GM10847 (cell line): Measurements from ENCODE around the gene OTOGL.

Source experiments
- POLR2A ChIP-seq: IDR thresholded peaks from 2 replicates; pipeline ENCODE4 v1.6.1; 2011; ENCODE audit not compliant: insufficient read length; ENCODE audit errors: extremely low read depth

OTOGL gene

DNA sequence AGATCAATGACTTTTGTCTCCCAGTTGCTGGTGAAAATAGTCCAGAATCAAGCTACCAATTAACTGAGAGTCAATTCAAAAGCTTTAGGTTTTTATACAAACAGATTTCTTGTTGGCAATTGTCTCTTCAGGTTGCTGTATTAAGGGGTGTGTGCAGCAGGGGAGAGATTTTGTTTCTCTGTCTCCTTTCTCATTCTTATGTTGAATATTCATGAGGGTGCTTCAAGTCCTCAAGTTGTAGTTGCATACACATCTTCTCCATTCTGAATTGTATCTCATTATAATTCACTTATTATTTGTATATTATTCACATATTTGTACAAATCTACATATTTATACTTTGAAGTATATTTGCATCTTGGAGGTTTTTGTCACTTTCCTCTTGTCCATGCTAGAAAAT is 218.0 kb downstream of the OTOGL start:
- no peak for TF ChIP-seq POLR2A

DNA sequence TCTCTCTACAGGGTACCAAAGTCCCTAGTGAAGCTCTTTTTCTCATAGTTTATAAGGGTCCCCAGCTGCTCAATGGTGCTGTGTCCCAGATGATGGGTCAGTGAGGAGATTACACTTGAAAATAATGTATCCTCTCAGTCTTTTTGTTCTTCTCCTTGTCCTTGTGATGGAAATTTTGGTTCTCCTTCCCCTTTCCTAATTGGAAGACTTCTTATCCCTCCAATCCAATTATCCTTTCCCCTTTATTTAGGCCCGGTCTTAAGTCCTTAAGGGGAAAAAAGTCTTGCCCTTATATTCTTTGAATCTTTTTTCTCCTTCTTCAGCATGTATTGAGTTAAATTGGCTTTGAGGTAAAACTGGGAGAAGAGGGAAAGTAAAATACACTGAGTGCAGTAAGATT is 218.6 kb downstream of the OTOGL start:
- no peak for TF ChIP-seq POLR2A

DNA sequence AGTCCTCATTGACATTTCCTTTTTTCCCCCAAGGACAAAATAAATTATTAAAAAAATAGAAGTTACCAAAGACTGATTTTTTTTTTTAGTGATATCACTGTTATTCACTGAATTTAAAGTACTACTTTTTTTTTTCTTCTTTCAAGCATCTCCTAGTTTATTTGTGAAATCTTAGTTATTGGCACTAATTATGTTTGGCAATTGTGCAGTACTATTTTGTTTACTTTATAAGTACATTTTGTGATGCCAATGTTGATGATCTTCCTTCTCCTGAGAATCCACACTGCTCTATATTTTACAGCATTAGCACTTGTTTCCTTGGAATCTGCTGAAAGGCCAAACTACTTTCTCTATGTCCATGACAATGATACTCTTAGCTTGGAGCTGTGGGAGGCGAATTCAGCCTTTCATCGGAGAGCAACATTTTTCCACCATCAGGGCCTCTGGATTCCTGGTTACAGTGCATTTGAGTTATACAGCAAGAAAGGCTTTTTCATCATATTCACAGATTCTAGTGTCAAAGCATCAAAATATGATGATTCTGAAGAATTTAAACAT is 220.9 kb downstream of the OTOGL start:
- no peak for TF ChIP-seq POLR2A

DNA sequence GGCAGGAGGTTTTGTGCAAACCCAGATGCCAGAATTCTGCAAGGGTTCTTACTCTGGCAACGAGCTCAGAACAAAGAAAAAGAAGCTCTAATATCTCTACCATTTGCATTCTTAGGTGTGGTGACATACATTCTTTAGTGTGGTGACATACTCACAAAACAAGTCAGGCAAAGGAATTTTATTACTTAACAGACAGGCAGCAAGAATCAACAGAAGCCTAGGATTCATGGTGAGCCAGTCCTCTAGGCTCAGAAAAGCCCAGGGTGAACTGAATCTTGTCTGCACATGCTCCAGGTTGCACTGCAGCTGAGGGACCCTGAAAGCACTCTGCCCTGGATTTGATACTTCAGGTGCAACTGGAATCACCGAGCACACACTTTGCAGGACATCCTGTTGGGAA is 222.3 kb downstream of the OTOGL start:
- TF ChIP-seq POLR2A = no peak

DNA sequence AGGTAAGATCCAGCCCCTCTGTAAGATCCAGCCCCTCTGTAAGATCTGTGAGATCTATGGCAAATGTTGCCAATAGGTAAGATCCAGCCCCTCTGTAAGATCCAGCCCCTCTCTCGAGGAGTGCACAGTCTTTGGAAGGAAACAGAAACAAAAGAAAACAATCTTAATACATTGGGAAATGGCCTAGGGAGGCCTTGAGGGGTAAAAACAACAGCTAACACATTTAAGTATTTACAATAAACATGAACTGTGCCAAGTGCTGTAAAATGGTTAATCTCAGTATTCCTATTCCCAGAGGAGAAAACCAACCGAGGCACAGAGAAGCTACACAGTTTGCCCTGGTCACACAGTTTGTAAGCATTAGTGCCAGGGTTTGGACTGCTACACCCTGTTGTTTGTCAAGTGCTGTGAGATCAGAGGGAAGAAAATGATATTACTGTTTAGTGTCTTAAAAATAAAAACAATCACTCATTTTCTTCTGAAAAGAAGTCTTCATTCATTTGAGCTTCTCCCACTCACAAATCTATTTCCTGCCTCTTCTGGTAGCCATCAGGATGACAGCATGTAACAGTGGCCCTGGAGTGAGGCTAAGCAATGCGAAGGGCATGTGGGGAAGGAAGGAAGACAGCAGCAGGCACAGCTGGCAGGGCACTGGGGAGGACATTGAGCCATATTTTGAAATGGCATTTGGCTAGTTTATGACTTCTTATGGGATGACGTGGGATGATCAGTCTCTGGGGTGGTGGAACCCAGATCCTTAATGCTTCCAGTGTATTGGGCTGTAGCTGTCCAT is 226.0 kb downstream of the OTOGL start:
- no peak for TF ChIP-seq POLR2A

DNA sequence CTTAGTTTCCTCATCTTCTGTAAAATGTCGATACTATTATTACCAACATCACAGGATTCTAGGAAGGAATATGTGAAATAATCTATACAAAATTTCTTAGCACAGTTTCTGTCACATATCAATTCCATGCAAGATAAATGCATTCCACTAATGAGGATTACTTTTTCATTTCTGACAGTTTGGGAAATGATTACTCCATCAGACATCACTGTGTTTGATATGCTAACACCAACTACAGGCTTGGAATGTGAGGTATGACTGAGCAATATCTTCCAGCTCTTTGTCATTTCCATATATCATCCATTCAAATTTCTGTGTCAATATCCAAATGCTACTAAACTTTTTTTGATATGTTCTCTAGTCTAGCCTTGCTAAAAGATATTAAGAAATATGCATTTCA is 233.5 kb downstream of the OTOGL start:
- TF ChIP-seq POLR2A = no peak

DNA sequence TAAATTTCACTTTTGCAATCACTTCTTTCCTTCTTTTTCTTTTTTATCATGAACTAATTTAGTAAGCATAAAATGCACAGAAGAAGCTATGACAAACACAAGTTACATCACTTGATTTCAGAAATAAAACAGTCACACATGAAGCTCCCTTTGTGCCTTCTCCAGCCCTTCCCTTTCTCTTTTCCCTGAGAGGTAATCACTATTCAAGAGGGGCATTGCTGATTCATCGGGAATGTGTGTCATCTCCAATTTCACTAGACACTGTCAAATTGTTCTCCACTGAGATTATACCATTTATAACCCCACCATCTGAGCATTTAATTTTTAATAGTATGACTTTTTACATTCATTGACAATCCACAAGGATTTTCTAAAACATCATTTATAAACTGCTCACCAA is 253.1 kb downstream of the OTOGL start:
- TF ChIP-seq POLR2A = no peak

DNA sequence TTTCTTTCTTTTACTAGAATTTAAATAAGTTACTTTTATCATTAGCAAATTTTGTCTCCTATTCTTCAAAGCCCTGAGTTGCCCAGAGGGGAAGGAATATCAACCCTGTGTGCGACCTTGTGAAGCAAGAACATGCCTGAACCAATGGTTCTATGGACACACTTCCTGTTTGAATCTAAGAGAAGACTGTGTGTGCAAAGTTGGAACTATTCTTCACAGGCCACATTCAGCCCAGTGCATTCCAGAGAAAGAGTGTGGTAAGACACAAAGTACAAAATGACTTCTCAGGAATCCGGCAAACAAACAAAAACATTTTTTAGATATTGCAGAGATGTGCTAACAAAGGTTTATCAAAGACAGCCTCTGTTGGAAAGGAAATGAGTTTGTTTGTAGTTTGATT is 253.9 kb downstream of the OTOGL start:
- TF ChIP-seq POLR2A = no peak

DNA sequence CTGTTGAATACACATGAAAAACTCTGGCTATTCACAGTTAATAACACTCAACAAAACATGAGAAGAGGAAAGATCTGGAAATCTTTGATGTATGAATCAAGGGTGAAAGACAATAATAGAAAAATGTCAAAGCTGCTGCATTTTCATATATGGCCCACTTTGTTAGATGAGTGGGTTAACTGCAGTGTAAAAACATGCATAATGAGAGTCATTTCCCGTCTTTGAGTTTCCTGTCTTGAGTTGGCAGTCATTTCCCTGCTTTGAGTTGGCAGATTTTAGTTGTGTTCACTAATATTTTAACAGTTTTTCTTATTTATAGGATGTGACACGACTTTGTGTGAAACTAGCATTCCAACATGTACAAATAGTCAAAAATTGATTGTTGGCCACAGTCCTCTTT is 256.8 kb downstream of the OTOGL start:
- TF ChIP-seq POLR2A = no peak

DNA sequence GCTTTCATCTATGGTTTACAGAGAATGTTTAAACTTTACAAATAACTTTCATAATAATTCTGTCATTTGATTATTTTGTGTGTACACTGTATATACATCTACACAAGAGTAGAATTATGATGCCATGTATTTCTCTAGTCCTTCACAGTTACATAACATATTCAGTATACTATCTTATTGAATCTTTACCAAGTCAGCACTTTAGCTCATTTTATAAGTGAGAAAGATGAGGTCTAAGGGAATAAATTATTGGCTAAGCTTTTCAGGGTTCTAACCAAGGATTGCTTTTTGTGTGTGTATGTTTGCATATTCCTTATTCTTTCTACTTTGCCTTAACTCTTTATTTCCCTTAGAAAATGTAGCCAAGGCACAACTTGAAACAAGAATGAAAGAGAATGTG is 260.4 kb downstream of the OTOGL start:
- TF ChIP-seq POLR2A = no peak

DNA sequence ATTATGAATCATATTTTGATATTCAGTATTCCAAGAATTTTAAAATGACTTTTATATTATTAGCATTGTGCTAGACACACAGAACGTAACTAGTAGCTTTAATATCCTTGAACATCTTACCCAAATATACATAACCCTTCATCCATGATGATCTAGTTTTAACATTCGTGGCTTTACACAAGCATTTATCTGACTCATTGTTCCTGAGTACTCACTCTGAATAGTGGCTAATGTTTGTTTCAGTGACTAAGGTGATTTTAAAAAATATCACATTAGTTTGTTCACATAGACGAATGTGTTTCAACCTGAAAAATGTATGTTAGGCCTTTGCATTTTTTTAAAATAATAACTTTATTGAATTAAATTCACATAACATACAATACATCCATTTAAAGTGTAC is 264.7 kb downstream of the OTOGL start:
- TF ChIP-seq POLR2A = no peak

DNA sequence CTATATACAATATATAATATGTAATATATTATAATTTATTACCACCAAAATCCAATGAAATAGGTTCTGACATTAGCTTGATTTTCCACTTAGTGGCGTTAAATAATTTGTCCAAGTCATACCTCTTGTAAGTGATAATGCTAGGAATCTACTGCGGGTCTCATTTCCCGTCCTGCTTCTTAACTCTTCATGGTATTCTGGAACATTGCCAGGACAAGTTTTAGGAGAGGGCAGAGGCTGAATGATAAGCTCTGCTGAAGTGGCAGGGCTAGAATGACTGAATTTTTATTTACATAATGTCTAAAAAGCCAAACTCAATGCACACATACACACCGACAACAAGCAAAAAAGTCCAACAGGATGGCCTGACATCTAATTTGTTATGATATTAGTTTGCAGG is 274.3 kb downstream of the OTOGL start:
- TF ChIP-seq POLR2A = no peak

DNA sequence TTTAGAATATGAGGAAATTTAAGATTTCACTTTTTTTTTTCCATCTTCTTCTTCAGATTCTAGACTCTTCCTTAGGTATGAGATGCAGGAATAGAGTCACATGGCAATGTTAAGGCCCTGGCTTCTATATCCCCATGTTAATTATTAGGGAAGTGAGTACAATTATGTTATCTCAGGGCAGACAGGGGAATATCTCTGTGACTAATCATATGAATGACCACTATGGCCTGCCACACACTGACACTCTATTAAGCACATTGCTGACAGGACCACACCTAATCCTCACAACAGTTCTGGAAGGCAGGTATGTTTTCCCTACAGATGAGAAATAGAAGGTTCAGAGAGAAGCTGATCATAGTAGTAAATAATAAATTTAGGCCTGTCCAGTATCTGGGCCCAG is 275.3 kb downstream of the OTOGL start:
- TF ChIP-seq POLR2A = no peak

DNA sequence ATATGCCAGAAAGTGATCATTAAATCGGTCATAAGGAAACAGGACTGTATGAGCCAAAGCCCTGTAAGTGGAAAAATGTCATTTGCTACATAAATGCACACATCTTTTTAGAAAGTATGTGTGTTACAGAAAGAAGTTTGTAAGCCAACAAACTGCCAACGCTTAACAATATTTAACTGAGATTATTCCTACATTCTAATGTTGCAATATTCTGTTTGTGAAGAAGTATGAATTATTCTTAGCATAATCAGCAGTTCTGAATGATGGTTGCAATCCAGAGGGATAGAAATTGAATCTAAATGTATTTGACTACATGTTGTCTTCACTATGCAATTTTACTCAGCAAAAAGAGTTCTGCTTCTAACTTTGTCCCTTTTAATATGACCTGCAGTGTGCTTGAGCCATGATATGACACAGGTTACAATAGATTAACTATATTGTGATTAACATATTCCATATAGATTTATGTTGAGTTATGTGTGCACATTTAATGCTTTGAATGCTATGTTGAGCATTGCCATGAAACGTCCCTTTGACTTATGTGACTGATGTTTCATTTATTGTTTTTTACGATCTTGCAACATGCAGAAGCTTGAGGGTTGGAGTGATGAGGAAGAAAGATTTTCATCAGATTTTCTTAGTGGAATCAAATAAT is 277.9 kb downstream of the OTOGL start:
- no peak for TF ChIP-seq POLR2A

DNA sequence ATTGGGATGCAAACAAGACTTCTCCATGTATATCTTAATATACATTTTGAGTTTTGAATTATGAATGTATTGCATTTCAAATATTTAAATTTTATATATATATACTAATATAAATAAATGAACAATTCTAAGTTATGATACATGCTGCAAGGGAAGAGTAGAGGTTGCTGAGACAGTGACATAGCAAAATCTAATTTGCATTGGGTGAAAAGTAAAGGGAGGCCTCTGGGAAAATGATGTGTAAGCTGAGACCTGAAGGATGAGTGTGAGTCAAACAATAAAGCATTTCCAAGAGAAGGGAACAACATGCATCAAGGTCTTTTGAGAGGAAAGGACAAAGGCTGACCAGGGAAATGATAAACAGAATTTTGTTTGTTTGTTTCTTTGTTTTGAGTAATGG is 281.8 kb downstream of the OTOGL start:
- no peak for TF ChIP-seq POLR2A

DNA sequence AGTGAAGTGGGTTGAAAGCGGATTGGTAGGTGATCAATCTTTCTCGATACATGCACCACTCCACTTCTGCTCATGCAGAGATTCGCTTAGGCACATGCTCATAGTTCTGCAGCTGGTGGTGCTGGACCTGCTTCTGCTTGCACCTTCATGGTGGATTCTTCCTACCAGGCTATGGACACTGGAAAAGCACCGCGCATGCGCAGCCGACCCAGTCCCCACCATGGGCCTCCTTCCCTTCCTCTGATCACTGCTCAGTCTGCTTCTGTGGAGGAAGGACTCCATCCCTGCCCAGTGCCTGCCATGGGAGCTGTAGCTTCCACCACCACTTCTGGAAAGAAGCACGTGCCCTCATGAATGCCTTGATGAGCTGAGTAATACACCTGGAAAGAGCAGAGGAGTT is 282.9 kb downstream of the OTOGL start:
- no peak for TF ChIP-seq POLR2A
